CMK (cell line): ENCODE data around the gene ANXA11.

ENCODE experiments used
- DNase-seq: peaks from one replicate; pipeline ENCODE4 v3.0.0-alpha.2; 2010; ENCODE audit warnings: low read depth

The ANXA11 gene

DNA sequence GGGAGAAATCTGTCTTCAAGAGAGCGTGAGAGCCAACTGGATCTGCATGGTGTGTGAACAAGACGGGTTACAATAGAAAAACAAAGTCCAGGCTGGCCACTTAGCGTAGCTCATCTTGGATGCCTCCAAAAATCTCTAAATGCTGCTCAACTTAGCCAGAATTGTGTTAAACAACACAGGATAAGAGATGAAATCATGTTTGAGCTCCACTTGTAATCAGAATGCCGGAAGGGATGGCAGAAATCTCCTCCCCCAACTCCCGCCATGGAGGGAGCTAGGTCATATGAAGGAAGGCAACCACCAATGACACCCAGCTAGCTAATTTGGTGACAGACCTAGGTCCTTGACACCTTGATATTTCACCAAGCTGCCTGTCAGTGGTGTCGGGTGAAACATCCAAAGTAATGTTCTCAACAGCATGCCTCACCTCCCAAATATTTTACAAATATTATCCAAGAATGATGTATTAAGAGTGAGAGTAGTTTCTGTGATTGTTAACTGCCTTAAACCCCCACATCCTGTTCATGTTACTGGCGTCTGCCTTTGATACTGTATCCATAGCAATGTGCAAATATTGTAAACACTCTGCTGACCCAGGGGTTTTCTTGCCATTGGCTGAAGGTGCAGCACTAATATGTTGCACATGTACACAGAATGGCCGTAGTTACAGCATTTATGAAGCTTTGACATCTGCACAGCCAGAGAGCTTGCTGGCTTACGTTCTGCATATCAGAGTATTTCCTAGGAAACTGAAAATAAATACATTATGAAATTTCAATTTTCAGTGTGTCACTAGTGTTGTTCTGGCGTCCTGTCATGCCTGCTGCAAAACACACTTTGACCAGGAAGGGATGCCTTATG, 101.0 kb downstream of the ANXA11 start:
- DNase-seq = no peak
